Measurements from ENCODE around the gene TRRAP. TPM values are rescaled to one million over a fixed set of nuclear protein-coding genes. Genes with fewer than 3 reads are reported as not detected.

The TRRAP gene
- total RNA-seq, 1 donor from 2014 or later, result 14.2 TPM

GRCh38 chr7:98946389-98946788, 68.1 kb downstream of the TRRAP start:
- DNase-seq (ENCODE audit: low spot score), result no peak

GRCh38 chr7:98949336-98950044, 71.2 kb downstream of the TRRAP start:
- no peak for DNase-seq (ENCODE audit: low spot score)

GRCh38 chr7:98955992-98956391, 77.7 kb downstream of the TRRAP start:
- DNase-seq (ENCODE audit: low spot score), result no peak

GRCh38 chr7:98956469-98956868, 78.1 kb downstream of the TRRAP start:
- no peak for DNase-seq (ENCODE audit: low spot score)

- DNase-seq (ENCODE audit: low spot score), result no peak
Observed at GRCh38 chr7:98956937-98957336, 78.6 kb downstream of the TRRAP start.

- DNase-seq (ENCODE audit: low spot score), result no peak
Observed at GRCh38 chr7:98957766-98958165, 79.4 kb downstream of the TRRAP start.

- DNase-seq (ENCODE audit: low spot score), result no peak
Observed at GRCh38 chr7:98958968-98959367, 80.6 kb downstream of the TRRAP start.

GRCh38 chr7:98963305-98963704, 85.0 kb downstream of the TRRAP start:
- no peak for DNase-seq (ENCODE audit: low spot score)

- DNase-seq (ENCODE audit: low spot score), result no peak
Observed at GRCh38 chr7:98964596-98964995, 86.3 kb downstream of the TRRAP start.

GRCh38 chr7:98968621-98969020, 90.3 kb downstream of the TRRAP start:
- no peak for DNase-seq (ENCODE audit: low spot score)

GRCh38 chr7:98969386-98969785, 91.1 kb downstream of the TRRAP start:
- DNase-seq (ENCODE audit: low spot score), result no peak

GRCh38 chr7:98970016-98970615, 91.8 kb downstream of the TRRAP start:
- DNase-seq (ENCODE audit: low spot score), result no peak

GRCh38 chr7:98970805-98971204, 92.5 kb downstream of the TRRAP start:
- DNase-seq (ENCODE audit: low spot score), result no peak

- no peak for DNase-seq (ENCODE audit: low spot score)
Observed at GRCh38 chr7:98974205-98974604, 95.9 kb downstream of the TRRAP start.

GRCh38 chr7:98974906-98975816, 96.8 kb downstream of the TRRAP start:
- no peak for DNase-seq (ENCODE audit: low spot score)

GRCh38 chr7:98976396-98977185, 98.3 kb downstream of the TRRAP start:
- no peak for DNase-seq (ENCODE audit: low spot score)

GRCh38 chr7:98978672-98979071, 100.3 kb downstream of the TRRAP start:
- DNase-seq (ENCODE audit: low spot score), result no peak

- DNase-seq (ENCODE audit: low spot score), result no peak
Observed at GRCh38 chr7:98981701-98982100, 103.4 kb downstream of the TRRAP start.

- no peak for DNase-seq (ENCODE audit: low spot score)
Observed at GRCh38 chr7:98982686-98983085, 104.4 kb downstream of the TRRAP start.

- no peak for DNase-seq (ENCODE audit: low spot score)
Observed at GRCh38 chr7:98984126-98984525, 105.8 kb downstream of the TRRAP start.

- no peak for DNase-seq (ENCODE audit: low spot score)
Observed at GRCh38 chr7:98985406-98985805, 107.1 kb downstream of the TRRAP start.

GRCh38 chr7:98985945-98986344, 107.6 kb downstream of the TRRAP start:
- no peak for DNase-seq (ENCODE audit: low spot score)

Data from umbilical cord (tissue), 2 donors.